ENCODE data around the gene OXCT1.
"Not testable (repeated sequence)": the region's sequence is repeated elsewhere in the genome, so short reads cannot be mapped to it uniquely, and the experiment has no call there.

Gene OXCT1

GRCh38 chr5:41722359-41722950, 147.8 kb downstream of the OXCT1 start:
- no peak for DNase-seq (ENCODE audit: extremely low read depth, low read depth)
- TF ChIP-seq CTCF (IDR thresholded peaks at IDR 0.05; ENCODE audit: low read depth, low read length) = no peak

- DNase-seq (ENCODE audit: extremely low read depth, low read depth) = no peak
- no peak for TF ChIP-seq CTCF (IDR thresholded peaks at IDR 0.05; ENCODE audit: low read depth, low read length)
Observed at GRCh38 chr5:41721516-41721915, 148.7 kb downstream of the OXCT1 start.

GRCh38 chr5:41716382-41716781, 153.8 kb downstream of the OXCT1 start:
- DNase-seq (ENCODE audit: extremely low read depth, low read depth) = no peak
- no peak for TF ChIP-seq CTCF (IDR thresholded peaks at IDR 0.05; ENCODE audit: low read depth, low read length)

GRCh38 chr5:41714446-41714845, 155.8 kb downstream of the OXCT1 start:
- not testable (repeated sequence) for DNase-seq (ENCODE audit: extremely low read depth, low read depth)

- TF ChIP-seq CTCF (IDR thresholded peaks at IDR 0.05; ENCODE audit: low read depth, low read length) = no peak
- no peak for DNase-seq (ENCODE audit: extremely low read depth, low read depth)
Observed at GRCh38 chr5:41708604-41708940, 161.7 kb downstream of the OXCT1 start.

- TF ChIP-seq CTCF (IDR thresholded peaks at IDR 0.05; ENCODE audit: low read depth, low read length) = peak; percentile 68
- DNase-seq (ENCODE audit: extremely low read depth, low read depth) = peak; percentile 32
Observed at GRCh38 chr5:41707853-41708603, 162.2 kb downstream of the OXCT1 start.

GRCh38 chr5:41695920-41696582, 174.2 kb downstream of the OXCT1 start:
- DNase-seq (ENCODE audit: extremely low read depth, low read depth) = no peak
- peak; percentile 30 for TF ChIP-seq CTCF (IDR thresholded peaks at IDR 0.05; ENCODE audit: low read depth, low read length)

Data from AG09319 (cell line).